ENCODE data around the gene ARHGAP11B. TPM values are rescaled to one million over a fixed set of nuclear protein-coding genes. Genes with fewer than 3 reads are reported as not detected.
"Not testable (repeated sequence)": the region's sequence is repeated elsewhere in the genome, so short reads cannot be mapped to it uniquely, and the experiment has no call there.

The ARHGAP11B gene

DNA sequence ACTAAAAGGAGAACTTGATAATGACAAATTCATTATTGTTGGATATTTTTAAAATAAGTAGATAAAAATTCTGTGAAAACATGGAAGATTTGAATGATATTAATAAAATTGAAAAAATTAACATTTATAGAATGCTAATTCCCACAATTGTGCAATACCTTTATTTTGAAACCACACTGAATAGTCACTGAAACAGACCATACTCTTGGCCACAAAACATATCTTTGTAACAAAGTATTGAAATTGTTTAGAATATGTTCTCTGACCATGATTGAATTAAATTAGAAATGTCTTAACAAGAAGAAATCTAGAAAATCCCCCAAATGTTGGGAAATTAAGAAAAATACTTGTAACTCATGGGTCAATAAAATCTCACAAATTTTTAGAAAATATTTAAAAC is 49.2 kb downstream of the ARHGAP11B start:
- H3K27me3 ChIP-seq (ENCODE audit: control insufficient read depth, insufficient read depth, low read length): no peaks in the 10 kb centered on the region
- no peak overlapping the region for H3K27ac ChIP-seq (ENCODE audit: low read depth, low read length)
- TF ChIP-seq, protein P1, sequence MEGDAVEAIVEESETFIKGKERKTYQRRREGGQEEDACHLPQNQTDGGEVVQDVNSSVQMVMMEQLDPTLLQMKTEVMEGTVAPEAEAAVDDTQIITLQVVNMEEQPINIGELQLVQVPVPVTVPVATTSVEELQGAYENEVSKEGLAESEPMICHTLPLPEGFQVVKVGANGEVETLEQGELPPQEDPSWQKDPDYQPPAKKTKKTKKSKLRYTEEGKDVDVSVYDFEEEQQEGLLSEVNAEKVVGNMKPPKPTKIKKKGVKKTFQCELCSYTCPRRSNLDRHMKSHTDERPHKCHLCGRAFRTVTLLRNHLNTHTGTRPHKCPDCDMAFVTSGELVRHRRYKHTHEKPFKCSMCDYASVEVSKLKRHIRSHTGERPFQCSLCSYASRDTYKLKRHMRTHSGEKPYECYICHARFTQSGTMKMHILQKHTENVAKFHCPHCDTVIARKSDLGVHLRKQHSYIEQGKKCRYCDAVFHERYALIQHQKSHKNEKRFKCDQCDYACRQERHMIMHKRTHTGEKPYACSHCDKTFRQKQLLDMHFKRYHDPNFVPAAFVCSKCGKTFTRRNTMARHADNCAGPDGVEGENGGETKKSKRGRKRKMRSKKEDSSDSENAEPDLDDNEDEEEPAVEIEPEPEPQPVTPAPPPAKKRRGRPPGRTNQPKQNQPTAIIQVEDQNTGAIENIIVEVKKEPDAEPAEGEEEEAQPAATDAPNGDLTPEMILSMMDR (IDR thresholded peaks at IDR 0.05; ENCODE audit: low read depth, low read length): no peak
- H3K9me3 ChIP-seq (ENCODE audit: control insufficient read depth, insufficient read depth, low read length): no peaks in the 10 kb centered on the region
- DNase-seq (ENCODE audit: low read depth, low spot score): no peak
- POLR2A ChIA-PET: no interaction called here
- CTCF ChIA-PET: interaction anchor here (1.2 kb wide), 1 partner anchor 454 kb away, joined by 8 read pairs; no protein-coding TSS in a partner anchor
- no peak overlapping the region for H3K4me3 ChIP-seq (ENCODE audit: low read depth, low read length)

DNA sequence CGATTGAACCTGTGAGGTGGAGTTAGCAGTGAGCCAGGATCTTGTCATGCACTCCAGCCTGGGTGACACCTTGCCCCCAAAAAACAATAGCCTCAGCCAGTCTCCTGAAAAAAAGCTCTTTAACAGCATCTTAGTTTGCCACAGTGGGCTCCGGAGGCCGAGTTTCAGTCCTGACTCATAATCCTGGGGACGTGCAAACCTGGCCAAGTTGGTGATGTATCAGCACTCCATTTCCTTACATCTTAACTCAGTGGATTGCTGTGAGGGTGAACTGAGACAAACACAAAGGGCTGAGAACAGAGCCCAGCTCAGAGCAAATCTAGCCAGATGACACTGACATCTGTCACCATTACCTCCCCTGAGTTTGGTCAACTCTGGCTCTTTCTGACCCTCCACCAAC is 50.0 kb downstream of the ARHGAP11B start:
- H3K27me3 ChIP-seq (ENCODE audit: control insufficient read depth, insufficient read depth, low read length); DNase-seq (ENCODE audit: low read depth, low spot score); H3K9me3 ChIP-seq (ENCODE audit: control insufficient read depth, insufficient read depth, low read length); CTCF ChIA-PET; H3K4me3 ChIP-seq (ENCODE audit: low read depth, low read length); POLR2A ChIA-PET: not testable (repeated sequence)
- H3K27ac ChIP-seq (ENCODE audit: low read depth, low read length): peak overlapping the region; percentile 11

DNA sequence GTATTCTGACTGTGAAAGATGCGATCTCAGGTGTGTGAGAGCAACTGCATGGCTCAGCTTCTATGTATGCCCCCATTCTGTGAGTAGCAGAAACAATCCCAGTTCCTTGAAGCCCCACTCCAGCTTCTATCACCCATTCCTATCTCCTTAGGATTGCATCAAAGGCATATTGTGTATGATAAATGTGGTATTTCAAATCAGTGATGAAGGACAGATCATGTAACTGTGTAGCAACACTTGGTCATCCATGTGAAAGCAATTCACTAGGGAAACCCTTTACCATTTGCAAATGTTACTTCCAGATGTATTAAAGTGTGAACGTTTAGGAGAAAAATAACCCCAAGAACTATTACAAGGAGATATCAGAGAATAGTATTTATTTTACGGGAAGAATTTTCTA is 55.1 kb downstream of the ARHGAP11B start:
- H3K4me3 ChIP-seq (ENCODE audit: low read depth, low read length); H3K9me3 ChIP-seq (ENCODE audit: control insufficient read depth, insufficient read depth, low read length); DNase-seq (ENCODE audit: low read depth, low spot score); H3K27ac ChIP-seq (ENCODE audit: low read depth, low read length); H3K27me3 ChIP-seq (ENCODE audit: control insufficient read depth, insufficient read depth, low read length); POLR2A ChIA-PET: not testable (repeated sequence)
- CTCF ChIA-PET: interaction anchor here (0.7 kb wide), 1 partner anchor 180 kb away, joined by 3 read pairs; no protein-coding TSS in a partner anchor

DNA sequence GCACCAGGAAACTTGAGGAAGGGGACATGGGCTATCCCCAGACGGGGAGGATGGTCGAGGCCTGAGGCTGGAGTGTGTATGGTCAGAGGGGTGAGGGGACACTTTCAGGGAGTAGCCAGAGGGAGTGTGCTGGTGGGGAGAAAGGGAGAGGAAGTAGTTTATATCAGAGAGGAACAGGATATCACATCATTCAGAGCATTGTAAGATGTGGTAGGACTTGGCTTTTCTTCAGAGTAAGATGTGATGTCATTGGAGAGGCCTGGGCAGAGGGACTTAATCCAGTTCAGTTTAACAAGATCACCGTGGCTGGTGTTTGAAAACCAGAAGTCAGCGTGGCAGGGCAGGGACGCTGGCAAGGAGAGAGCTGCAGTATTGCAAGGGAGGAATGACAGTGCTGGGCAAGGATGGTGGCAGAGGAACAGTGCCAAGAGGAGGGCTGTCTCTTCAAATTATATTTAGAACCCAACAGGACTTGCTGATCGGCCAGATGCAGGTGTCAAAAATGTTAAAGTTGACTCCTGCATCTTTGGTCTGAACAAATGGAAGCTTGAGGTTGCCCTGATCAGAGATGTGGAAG is 59.9 kb downstream of the ARHGAP11B start:
- H3K4me3 ChIP-seq (ENCODE audit: low read depth, low read length); H3K9me3 ChIP-seq (ENCODE audit: control insufficient read depth, insufficient read depth, low read length); POLR2A ChIA-PET; H3K27me3 ChIP-seq (ENCODE audit: control insufficient read depth, insufficient read depth, low read length); DNase-seq (ENCODE audit: low read depth, low spot score); CTCF ChIA-PET; H3K27ac ChIP-seq (ENCODE audit: low read depth, low read length): not testable (repeated sequence)

DNA sequence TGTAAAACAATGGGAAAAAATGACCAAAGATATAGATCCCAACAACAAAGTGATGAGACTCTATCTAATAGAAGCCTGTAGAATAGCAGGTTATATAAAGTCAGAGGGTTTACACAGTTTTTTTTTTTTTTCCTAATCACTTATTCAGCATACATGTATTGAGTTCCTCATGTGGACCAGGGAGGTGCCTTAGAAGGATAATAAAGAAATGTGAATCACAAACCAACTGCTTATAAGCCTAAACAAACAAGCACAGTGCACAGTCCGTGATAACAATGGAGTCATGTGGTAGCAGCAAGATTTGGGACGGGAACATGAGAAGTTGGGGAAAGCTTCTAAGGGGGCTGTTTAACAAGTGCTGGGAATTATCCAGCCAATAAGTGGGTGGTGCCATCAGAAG is 60.7 kb downstream of the ARHGAP11B start:
- H3K4me3 ChIP-seq (ENCODE audit: low read depth, low read length); CTCF ChIA-PET; POLR2A ChIA-PET; DNase-seq (ENCODE audit: low read depth, low spot score); H3K27ac ChIP-seq (ENCODE audit: low read depth, low read length); H3K27me3 ChIP-seq (ENCODE audit: control insufficient read depth, insufficient read depth, low read length); H3K9me3 ChIP-seq (ENCODE audit: control insufficient read depth, insufficient read depth, low read length): not testable (repeated sequence)

Small RNAs within 50 kb of the gene (small RNA-seq; reads per million reads assigned to genes)
- gene RF00019 (ENCODE audit: insufficient read length, low read depth) (not detected), gene RF00096 (ENCODE audit: insufficient read length, low read depth) (not detected), gene RN7SL628P (ENCODE audit: insufficient read length, low read depth) (not detected)

Other genes with a start within 250 kb of the ARHGAP11B start
- 0.09 TPM in 1 of 2 replicates, not detected in the other for gene CHRFAM7A, start 232.6 kb upstream of the ARHGAP11B start, polyA plus RNA-seq (2011; rRNA removed)
- gene GOLGA8R, start 211.9 kb upstream of the ARHGAP11B start, polyA plus RNA-seq (2011; rRNA removed): 0.73 and 0.74 TPM in 2 replicates
- 0.69 and 0.74 TPM in 2 replicates for gene GOLGA8Q, start 74.1 kb upstream of the ARHGAP11B start, polyA plus RNA-seq (2011; rRNA removed)
- gene GOLGA8H, start 22.1 kb upstream of the ARHGAP11B start, polyA plus RNA-seq (2011; rRNA removed): 0.04 TPM in 1 of 2 replicates, not detected in the other